Measurements from ENCODE around the gene GPR65.

DNA sequence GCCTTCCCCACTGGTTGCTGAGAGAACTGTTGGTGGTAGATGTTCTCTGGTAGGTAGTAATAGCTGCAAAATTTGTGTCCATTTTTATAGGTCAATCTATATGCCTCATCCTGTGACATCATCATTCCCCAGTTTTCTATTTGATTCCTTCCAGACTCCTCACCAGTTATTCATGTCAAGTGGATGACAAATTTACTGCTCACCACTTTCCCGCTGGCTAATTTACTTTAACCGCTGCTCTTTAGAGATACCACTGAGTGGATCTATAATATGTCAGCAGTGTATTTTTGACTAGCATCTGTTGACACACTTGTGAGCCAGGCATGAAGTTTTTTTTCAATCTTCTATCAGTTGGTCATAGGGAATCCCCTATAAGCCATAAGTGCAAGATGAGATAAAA, 24.6 kb downstream of the GPR65 start:
- TF ChIP-seq ZBTB7A (IDR thresholded peaks at IDR 0.05; ENCODE audit: low read depth) (no peak), FOXM1 (IDR thresholded peaks at IDR 0.05; ENCODE audit: borderline replicate concordance, low read depth) (no peak), REST (IDR thresholded peaks at IDR 0.05; ENCODE audit: low read depth) (no peak), USF1 (IDR thresholded peaks at IDR 0.05) (no peak), YY1 (IDR thresholded peaks at IDR 0.05; ENCODE audit: low read depth) (no peak), NFIC (IDR thresholded peaks at IDR 0.05) (no peak)
- TF ChIP-seq, protein P1, sequence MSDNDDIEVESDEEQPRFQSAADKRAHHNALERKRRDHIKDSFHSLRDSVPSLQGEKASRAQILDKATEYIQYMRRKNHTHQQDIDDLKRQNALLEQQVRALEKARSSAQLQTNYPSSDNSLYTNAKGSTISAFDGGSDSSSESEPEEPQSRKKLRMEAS (IDR thresholded peaks at IDR 0.05): no peak
